Measurements from ENCODE around the gene KAT7. TPM values are rescaled to one million over a fixed set of nuclear protein-coding genes. Genes with fewer than 3 reads are reported as not detected.

KAT7 gene
- total RNA-seq (2022; extraction: Qiagen RNA extraction; ENCODE audit: low read depth) = 24.7 to 29.5 TPM (median 26.8 TPM) in 5 replicates

GRCh38 chr17:49788478-49789242 lies at the start of gene KAT7:
Gene KAT7, plus strand, starts transcription at chr17:49788681. Its CDS starts 154 bp downstream, at chr17:49788835.

GRCh38 chr17:49763735-49764558 lies 24.5 kb upstream of the KAT7 start, which contains the start of gene FAM117A:
Gene FAM117A, minus strand, starts transcription at chr17:49764131. Its CDS starts 44 bp downstream, at chr17:49764087.

GRCh38 chr17:49848019-49848473 lies 59.6 kb downstream of the KAT7 start, which contains the start of gene TAC4:
Gene TAC4, minus strand, starts transcription at chr17:49848069. Its CDS starts 52 bp downstream, at chr17:49848017.

Other genes with a start within 250 kb of the KAT7 start
- 0.22 to 0.54 TPM (median 0.39 TPM) in 5 replicates for gene NXPH3, start 212.8 kb upstream of the KAT7 start, total RNA-seq (2022; extraction: Qiagen RNA extraction; ENCODE audit: low read depth)
- gene SPOP, start 110.6 kb upstream of the KAT7 start, total RNA-seq (2022; extraction: Qiagen RNA extraction; ENCODE audit: low read depth) = 37.8 to 44.6 TPM (median 40.7 TPM) in 5 replicates
- gene SLC35B1, start 80.7 kb upstream of the KAT7 start, total RNA-seq (2022; extraction: Qiagen RNA extraction; ENCODE audit: low read depth) = 89.2 to 100 TPM (median 91.2 TPM) in 5 replicates
- 1.0 to 1.4 TPM (median 1.2 TPM) in 5 replicates for gene FAM117A, start 24.6 kb upstream of the KAT7 start, total RNA-seq (2022; extraction: Qiagen RNA extraction; ENCODE audit: low read depth)
- gene TAC4, start 59.4 kb downstream of the KAT7 start, total RNA-seq (2022; extraction: Qiagen RNA extraction; ENCODE audit: low read depth) = not detected in 5 replicates
- gene DLX4, start 180.5 kb downstream of the KAT7 start, total RNA-seq (2022; extraction: Qiagen RNA extraction; ENCODE audit: low read depth) = 1.9 to 4.5 TPM (median 3.5 TPM) in 5 replicates
- gene DLX3, start 206.5 kb downstream of the KAT7 start, total RNA-seq (2022; extraction: Qiagen RNA extraction; ENCODE audit: low read depth) = 0.07 to 0.12 TPM (median 0.07 TPM) in 3 of 5 replicates, not detected in the others

Measured in A549 treated with ZK216348 at 1 μM for 4 hours (cell line).